Thyroid gland (tissue), 4 donors: ENCODE measurements around the gene FASN.

Experiments
- POLR2A ChIP-seq, 2 donors: fragments of 450-650 bp; IDR thresholded peaks; one replicate each; pipeline ENCODE4 v1.6.1; 2017; ENCODE audit warnings: antibody characterized with exemption in 2 of 2, mild to moderate bottlenecking in 2 of 2, moderate library complexity in 1 of 2
- TF ChIP-seq, protein P1 (sequence below), 6 experiments: fragments of 200-600 bp in 3 of 6; fragments of 450-650 bp in 3 of 6; sonication (generic) in 3 of 6; IDR thresholded peaks; one replicate each; pipeline ENCODE4 v1.5.1; 2016 to 2019; ENCODE audit warnings: antibody characterized with exemption in 6 of 6, mild to moderate bottlenecking in 2 of 6, inconsistent platforms in 1 of 6, moderate library complexity in 1 of 6

DNA sequence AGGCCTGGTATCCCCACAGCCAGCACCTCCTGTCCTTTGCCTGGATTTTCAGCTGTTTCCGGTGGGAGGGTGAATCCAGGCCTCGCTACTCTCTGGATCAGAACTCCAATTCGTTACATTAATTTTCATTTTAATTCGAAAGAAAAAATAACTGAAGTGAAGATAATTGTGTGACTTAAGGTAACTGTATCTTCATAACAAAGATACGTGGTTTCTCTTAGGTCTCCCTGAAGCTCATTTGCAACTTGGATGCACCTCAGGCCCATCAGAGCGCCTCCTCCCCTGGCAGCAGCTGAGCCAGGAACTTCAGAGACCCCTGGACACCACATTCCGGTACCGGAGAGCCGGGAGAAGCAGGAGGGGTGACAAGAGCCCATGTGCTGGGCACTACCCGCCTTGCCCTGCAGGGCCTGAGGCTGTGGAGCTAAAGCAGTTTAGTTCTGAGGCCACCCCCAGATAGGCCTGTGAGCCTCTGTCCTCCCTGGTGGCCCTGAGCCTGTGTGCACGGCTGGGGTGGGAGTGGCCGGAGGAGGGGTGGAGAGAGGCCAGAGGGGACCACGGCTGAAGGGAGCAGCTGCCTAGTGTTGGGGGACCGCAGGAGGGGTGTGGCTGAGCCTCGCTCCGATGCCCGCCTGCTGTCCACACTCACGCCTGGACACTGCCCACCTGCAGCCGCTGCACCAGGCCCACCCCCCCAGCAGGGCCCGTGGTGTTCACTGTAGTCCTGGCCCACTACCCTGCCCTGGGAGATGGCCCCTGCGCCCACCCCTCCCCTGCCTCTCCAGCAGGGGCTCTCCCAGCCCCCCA, 21.0 kb downstream of the FASN start:
- TF ChIP-seq, protein P1, sequence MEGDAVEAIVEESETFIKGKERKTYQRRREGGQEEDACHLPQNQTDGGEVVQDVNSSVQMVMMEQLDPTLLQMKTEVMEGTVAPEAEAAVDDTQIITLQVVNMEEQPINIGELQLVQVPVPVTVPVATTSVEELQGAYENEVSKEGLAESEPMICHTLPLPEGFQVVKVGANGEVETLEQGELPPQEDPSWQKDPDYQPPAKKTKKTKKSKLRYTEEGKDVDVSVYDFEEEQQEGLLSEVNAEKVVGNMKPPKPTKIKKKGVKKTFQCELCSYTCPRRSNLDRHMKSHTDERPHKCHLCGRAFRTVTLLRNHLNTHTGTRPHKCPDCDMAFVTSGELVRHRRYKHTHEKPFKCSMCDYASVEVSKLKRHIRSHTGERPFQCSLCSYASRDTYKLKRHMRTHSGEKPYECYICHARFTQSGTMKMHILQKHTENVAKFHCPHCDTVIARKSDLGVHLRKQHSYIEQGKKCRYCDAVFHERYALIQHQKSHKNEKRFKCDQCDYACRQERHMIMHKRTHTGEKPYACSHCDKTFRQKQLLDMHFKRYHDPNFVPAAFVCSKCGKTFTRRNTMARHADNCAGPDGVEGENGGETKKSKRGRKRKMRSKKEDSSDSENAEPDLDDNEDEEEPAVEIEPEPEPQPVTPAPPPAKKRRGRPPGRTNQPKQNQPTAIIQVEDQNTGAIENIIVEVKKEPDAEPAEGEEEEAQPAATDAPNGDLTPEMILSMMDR (IDR thresholded peaks at IDR 0.05) = no peak
- no peak for TF ChIP-seq POLR2A (IDR thresholded peaks at IDR 0.05)
